ENCODE measurements around the gene FABP6.
"Not testable (repeated sequence)": the region's sequence is repeated elsewhere in the genome, so short reads cannot be mapped to it uniquely, and the experiment has no call there.

FABP6 gene

DNA sequence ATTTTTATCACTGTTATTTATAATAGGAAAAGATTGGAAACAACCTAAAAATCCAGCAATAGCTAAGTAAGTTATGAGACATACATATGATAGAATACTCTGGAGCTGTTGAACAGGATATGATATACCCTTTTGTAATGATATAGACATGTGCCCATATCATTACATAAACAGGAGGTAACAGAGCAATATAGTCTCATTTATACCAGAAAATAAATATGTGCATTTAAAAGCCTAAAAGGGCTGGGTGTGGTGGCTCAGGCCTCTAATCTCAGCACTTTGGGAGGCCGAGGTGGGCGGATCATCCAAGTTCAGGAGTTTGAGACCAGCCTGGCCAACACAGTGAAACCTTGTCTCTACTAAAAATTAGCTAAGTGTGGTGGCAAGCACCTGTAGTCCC is 2.3 kb upstream of the FABP6 start:
- no peak for DNase-seq

DNA sequence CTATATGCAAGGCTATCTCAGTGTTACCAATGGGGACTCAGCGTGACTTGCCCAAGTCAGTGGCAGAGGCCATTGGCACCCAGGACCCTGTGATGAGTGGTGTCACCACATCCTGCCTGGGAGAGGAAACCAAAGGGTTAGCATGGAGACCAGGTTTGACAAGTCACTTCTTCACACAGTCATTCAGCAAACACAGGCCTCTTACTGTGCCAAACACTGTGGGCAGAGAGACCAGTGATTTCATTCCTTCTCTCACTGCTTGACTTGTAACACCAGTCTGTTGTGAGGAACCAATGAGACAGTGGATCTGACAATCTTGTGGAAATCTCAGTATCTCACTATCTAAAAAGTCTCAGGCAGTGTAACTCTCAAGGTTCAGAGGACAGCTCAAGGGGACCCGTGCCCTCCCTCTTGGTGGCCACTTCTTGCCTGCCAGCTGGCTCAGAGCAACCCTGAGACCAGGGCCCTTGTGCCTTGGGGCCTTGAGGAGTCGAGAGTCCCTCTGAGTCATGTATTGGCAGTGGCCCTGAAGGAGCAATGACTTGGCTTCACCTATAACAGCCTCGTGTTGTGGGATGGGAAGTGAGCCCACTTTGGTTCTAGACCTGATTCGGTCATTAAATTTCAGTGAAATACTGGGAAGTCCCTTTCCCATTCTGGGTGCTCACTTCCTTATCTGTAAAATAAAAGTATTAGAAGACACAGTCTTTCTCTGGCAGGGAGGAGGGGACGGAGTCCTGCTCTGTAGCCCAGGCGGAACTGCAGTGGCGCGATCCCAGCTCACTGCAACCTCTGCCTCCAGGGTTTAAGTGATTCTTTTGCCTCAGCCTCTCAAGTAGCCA is 1.6 kb downstream of the FABP6 start:
- no peak for DNase-seq

DNA sequence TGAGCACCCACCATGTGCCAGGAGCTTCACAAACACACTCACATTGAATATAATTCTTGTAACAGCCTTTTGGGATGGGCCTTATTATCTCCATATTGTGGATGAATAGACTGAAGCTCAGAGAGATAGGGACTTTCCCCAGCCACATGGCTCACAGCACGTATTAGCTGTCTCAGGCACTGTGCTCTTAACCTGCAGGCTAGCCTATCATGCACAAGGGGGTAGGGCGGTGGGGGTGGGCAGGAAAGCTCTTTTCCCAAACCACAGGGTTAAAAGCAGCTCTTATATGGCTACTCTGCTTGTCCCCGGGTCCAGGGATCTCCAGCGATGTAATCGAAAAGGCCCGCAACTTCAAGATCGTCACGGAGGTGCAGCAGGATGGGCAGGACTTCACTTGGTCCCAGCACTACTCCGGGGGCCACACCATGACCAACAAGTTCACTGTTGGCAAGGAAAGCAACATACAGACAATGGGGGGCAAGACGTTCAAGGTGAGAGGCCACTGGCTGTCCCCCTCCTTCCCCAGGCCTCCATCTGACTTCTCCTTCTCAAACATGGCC is 2.6 kb downstream of the FABP6 start:
- no peak for DNase-seq

DNA sequence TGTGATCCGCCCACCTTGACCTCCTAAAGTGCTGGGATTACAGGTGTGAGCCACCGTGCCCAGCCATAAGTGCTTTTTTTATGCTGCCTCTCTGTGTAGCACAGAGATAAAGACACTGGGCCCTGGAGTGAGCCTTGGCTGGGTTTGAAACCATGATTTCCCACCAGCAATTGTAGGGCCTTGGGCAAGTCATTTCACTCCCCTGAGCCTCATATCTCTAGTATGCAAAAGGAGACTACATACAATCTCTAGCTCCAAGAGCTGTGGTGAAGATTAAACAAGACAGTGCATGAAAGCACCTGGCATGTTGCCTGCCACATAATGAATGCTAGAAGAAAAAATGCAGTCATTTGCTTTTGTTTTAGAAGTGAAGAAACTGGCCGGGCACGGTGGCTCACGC is 3.9 kb downstream of the FABP6 start:
- DNase-seq = no peak

DNA sequence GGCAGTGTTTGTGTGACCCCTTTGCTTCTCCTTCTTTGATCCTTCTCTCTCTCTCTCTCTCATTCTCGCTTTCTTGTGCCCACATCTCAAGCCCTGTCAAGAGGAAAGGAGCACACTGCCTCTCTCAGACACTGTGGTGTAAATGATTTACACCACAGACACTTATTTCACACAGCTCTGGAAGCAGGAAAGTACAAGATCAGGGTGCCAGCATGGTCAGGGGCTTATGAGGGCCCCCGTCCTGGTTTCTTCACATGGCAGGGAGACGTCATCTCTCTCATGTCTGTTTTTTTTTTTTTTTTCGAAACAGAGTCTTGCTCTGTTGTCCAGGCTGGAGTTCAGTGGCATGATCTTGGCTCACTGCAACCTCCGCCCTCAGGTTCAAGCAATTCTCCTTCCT is 6.4 kb downstream of the FABP6 start:
- no peak for DNase-seq

DNA sequence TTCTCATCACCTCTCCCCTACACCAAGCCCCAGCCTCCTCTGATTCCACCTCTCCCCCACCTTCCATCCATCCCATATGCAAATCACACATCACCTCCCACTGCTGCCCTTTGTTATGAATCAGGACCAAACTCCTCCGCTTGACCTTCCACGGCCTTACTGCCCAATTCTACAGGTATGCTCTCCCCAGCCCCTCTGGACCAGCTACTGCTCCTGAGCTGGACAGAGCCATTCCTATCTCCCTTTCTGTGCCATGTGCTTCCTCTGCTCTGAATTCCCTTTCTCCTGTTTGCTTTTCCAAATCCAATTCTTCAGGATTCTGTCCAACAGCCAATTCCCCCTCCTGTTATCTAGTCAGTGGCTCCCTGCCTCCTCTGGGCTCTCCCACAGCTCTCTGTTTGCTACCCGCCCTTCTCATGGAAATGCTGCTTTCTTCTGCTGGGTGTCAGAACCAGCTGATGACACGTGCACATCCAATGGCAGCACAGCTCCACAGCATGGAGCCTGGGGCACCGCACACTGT is 8.3 kb downstream of the FABP6 start:
- no peak for DNase-seq

DNA sequence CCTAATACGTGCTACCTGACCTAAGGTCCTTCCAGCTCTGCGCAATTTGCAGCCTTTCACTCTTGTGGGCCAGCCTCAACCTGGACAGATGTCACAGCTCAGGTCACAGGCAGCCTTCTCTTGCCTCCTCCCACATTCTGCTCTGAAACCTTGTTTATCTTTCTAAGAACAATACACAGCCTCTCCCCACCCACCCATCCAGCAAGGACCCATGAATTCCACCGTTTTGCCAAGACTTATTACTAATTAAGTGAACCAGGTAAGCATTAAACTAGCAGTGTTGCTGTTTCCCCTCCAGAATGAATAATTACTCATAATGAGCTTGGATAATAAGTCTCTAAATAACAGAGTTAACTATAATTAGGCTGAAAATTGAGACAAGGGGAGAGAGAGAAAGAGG is 11.0 kb downstream of the FABP6 start:
- no peak for DNase-seq

DNA sequence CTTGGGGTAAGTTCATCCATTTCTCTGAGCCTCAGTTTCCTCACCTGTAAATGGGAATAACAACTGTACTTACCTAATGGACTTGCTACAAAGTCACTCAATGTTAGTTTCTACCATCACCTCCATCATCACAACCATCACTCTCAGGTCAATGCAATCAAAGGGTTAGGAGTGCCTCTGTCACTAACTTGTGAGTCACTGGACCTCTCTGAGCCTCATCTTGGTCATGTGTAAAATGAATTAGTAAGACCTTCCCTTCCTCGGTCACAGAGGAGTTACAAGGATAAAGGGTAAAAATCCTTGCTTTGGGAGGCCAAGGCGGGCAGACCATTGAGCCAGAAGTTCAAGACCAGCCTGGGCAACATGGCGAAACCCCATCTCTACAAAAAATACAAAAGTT is 12.8 kb downstream of the FABP6 start:
- DNase-seq = no peak

DNA sequence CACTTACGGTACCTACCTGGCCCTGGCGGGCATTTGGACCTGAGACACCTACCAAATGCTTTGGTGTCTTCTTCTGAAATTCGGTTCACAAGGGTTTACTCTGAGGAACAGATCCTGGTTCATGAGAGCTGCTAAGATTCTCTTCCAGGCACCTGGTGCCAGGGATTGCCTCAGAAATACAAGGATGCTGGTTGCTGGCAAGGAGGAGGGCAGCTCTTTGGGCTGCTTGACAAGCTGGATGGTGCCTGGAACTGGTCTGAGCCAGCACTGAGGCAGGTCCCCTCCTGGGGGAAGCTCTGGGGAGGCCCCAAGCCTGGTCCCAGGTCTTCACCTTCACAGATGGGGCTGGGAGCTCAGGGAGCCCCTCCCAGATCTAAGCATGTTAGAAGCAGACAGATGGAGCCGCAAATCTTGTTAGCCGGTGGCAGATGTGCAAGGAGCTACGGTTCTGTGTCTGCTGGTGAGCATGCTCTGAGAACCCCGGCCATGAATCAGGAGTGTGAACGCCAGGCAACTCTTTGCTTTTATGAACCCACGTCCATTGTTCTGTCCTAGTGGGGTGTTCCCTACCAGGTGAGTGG is 16.3 kb downstream of the FABP6 start:
- no peak for DNase-seq

DNA sequence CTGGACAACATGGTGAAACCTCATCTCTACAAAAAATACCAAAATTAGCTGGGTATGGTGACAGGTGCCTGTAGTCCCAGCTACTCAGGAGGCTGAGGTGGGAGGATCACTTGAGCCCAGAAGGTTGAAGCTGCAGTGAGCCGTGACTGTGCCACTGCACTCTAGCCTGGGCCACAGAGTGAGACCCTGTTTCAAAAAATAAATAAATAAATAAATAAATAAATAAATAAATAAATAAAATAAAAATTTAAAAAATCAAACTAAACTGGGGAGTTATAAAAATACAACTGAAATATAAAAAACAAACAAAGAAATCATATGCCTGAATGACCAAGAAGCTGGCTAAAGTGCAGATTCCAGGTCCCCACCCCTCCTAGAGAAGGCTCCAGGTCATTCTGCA is 20.3 kb downstream of the FABP6 start:
- DNase-seq = not testable (repeated sequence)

DNA sequence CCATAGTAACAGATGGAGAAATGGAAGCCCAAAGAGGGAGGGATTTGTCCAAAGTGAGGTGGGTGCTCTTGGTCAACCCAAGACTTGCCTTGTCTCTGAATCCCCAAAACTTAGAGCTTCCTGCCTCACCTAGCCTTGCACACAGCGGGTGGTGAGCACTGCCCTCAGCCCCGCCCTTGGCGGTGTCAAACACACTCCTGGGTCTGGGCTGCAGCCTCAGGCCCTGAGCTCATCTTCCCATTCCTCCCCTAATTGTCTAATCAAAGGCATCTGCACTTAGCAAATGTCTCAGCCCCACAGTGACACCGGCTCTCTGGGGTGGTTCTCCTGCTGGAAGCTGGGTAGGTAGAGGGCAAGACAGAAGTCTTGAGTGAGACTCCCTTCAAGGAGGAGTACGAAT is 20.9 kb downstream of the FABP6 start:
- no peak for DNase-seq

DNA sequence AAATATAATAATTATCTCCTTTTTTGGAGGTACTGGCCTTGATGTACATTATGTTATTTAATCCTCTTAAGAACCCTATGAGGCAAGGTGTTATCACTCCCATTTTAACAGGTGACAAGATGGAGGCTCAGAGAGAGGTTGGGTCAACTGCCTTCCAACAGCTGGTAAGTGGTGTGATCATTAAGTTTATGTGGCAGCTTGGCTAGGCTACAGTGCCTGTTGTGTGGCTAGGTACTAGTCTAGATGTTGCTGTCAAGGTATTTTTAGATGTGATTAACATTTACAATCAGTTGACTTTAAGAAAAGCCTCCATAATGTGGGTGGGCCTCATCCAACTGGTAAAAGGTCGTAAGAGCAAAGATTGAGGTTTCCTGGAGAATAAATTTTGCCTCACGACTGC is 21.5 kb downstream of the FABP6 start:
- no peak for DNase-seq

DNA sequence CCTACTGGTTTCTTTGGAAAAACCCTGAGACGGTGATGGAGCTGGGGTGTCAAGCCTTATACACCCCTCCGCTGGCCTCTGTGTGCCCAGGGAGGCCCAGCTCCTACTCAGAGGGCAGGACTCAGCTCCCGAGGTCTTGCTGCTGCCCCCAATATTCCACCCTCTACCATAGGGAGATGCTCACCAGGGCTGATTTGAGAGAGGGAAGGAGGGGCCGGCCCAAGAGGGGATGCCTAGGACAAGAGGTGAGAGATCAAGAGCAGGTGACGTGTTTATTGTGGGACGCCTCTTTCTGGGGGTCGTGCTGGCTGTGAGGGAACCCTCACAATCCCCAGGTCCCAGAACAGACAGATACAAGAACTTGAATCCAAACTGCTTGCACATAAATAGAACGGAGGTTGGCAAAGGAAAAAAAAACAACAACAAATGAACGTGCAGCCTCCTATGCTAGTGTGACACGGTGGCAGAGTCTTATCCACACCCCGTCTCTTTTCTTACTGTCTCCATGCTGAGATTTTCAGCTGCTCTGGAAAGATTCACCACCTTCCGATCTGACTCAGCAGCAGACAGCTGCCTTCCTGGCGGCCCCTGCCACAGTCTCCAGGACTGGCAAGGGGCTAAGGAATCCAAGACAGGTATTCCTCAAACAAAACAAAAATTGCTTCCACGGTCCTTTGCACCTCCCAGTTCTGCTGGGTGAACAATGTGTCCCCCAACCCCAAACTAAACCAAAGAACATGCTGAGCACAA is 22.3 kb downstream of the FABP6 start:
- no peak for DNase-seq

DNA sequence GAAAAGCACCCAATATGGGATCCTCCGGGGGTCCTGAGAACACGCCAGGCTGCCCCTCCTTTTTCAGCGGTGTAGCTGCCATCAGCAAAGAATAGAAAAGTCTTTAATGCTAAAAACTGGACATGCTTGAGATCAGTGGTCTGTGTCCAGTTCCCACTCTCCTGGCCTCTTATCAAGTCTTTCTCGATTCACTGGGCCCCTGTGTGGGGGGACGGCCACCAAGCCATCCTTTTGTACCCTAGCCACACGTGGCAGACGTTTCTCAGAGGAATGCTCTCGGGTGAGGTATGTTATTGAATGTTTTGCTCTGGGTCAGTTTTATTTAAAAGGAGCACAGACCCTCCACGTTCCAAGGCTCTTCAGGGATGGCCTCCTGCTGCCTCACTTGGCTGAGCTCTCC is 23.6 kb downstream of the FABP6 start:
- no peak for DNase-seq

DNA sequence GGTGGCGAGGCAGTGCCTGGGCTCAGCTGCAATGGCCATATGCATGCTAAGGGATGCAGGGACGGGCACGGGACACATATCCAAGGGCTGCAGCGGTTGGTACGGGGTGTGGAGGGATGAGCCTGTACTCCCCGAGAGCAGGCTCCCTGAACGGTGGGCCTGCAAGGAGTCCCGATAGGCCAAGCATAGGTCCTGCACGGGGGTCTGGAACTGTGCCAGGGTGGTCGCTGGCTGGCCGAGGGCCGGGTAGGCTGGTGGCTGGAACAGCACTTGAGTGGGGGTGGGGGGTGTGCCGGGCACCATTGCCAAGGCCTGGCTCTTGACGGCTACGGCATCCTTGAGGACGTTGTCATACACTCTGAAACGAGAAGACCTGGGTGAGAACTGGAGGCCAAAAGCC is 24.1 kb downstream of the FABP6 start:
- DNase-seq = no peak

DNA sequence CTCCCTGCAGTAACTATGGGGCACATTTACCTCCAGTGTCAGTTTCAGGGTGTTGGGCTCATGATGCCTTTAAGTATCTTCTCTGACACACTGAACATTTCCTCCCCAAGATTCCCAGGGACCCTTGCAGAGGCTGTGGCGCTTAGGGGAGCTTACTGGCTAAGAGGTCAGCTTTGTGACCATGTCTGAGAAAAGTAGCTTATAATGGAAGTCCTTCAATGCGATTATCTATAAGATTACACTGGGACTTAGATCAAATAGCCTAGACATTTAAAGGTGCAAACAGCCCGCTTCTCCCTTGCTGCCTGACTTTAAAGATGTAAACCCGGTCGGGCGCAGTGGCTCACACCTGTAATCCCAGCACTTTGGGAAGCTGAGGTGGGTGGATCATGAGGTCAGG is 25.4 kb downstream of the FABP6 start:
- no peak for DNase-seq

DNA sequence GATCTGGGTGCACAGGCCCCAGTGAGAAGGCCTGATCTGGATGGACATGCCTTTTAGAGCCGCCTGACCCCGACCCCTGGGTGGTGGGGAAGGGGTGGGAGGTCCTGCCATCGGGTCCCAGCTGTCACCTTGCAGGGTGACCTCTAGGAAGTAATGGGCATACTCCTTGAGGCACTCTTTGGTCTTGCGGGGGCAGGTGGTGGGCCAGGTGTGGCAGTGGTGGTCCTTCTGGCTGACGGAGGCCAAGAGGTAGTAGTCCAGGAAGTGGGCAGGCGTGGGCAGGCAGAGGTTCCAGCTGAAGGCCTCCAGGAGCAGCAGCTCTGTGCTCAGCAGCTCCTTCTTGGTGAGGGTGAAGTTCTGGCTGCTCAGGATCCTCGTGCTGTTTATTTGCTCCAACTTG is 30.0 kb downstream of the FABP6 start:
- DNase-seq = no peak

DNA sequence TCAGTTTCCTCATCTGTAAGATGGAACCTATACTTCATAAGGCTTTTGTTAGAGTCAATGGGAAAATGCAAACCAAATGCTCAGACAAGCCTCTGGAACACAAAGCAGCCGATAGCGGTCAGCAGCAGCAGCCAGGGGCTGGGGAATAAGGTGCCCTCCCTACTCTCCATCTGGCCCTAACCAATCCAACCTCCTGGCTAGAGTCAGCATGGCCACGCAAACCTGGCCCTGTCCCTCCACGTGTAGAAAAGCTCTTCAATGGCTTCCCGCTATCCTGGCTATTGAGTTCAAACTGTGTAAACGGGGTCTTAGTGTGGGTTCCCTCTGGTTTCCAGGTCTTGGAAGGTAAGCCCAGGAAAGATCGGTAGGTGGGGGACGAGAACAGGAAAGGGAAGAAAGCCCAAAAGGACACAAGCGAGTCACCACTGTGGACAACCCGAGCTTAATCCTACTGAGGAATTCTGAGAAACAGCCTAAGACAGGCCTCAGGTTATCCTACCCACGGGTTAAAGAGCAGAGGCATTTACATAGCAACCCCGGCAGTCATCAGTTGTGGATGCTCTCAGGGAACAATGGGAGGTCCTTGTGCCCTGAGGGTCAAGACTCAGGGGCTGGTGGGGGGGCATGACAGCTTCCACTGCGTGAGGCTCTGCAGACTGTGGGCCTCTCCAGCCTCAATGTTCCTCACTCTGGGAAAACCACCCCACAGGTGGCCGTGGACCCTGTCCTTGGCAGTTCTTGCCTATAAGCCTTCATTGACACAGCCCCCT is 30.9 kb downstream of the FABP6 start:
- no peak for DNase-seq

DNA sequence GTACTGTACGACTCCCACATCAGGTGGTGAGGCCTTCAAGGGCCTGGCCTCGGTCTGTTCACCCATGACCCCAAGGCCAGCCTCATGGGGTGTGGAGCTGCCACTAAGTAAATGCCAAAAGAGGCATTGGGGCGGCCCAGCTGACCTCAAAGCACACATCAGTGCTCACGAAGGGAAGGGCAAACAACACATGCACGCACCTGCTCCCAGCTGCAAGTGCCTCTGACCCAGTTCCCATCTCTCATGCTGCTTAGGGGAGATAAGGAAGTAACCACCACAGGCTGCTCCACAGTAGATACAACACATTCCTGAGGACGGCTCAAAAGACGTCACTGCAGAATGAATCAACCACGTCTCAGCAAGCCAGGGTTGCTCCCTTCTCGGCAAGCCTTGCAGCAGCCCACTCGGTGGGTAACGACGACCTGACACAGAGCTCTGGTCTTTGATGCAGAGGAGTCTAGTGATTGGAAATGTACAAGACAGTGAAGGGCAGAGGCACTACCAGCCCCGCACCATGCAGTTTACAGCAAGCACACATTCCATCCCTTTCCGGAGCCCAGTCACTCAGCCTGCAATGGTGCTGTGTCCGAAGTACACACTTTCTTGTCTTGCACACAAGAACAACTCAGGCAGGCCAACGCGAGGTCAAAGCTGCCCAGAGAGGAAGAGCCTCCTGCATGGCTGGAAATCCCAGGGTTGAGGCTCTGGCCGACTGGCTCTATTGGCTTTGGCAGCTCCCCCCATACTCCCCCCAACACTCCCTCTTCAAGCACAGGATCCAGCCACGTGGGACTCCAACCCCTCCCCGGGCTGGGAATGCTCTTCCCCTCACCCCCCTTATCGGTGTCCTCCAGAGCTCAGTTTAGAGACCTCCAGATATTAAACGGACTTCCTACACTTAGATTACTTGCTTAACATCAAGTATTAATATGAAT is 31.8 kb downstream of the FABP6 start:
- no peak for DNase-seq

DNA sequence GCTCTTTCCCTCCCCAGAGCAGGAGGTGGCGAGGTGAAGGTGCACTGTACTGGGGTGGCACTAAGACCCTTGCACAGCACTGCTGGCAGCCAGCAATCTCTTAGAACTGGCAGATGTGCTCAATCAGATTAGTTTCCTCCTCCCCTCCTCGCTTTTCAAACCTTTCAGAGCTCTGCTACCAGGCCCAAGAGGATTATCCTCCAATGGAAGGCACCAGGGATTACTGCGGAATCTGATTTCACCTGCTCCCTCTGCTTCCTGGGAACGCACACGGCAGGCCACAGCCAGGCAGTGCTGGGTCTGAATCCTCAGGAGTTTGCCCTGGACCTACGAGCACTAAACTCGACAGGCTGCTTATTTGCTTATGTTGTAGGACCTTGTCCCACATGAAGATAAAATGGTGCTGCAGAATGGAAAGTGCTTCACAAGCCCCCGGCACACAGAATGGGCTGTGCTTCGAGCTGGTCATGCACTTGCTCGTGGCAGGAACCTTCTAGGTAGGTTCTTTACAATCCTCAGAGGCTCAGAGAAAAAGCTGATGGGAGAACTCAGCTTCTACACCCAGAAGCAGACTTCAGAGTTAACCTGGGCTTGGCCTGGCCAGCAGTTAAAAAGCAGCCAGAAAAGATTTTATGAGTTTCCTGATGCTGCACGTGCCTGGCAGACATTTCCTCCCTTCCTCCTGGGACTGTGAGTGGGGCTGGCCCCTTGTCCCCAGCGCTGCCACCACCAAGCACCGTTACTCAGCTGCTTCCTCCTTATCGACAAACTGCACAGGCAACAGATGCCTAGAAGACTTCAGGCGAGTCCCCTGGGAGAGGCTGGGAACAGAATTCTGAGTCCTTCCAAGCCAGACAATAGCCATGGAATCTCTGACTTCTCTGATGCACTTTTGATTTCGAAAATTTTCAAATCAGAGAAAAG is 33.1 kb downstream of the FABP6 start:
- no peak for DNase-seq
